Forelimb muscle (tissue), 1 donor: ENCODE measurements around the gene COL27A1. TPM values are rescaled to one million over a fixed set of nuclear protein-coding genes. Genes with fewer than 3 reads are reported as not detected.
"Not testable (repeated sequence)": the region's sequence is repeated elsewhere in the genome, so short reads cannot be mapped to it uniquely, and the experiment has no call there.

Source experiments
- DNase-seq: peaks from one replicate; pipeline ENCODE4 v3.0.0-alpha.2; 2013; ENCODE audit warnings: low read depth
- polyA plus RNA-seq: library from polyadenylated mRNA; unstranded; fragments of 120-200 nt; gene quantifications from one replicate; pipeline ENCODE4 v1.2.1, GENCODE V29; 2013; ENCODE audit not compliant: insufficient read length

Gene COL27A1
- polyA plus RNA-seq, 1 donor: 35.4 TPM

GRCh38 chr9:114184071-114184470 lies 28.7 kb downstream of the COL27A1 start:
- no peak for DNase-seq

- DNase-seq: no peak
These were observed 29.5 kb downstream of the COL27A1 start for GRCh38 chr9:114184866-114185265.

GRCh38 chr9:114185570-114186490 lies 30.5 kb downstream of the COL27A1 start:
- DNase-seq: no peak

GRCh38 chr9:114186605-114187289 lies 31.4 kb downstream of the COL27A1 start:
- DNase-seq: no peak

GRCh38 chr9:114187827-114188226 lies 32.5 kb downstream of the COL27A1 start:
- no peak for DNase-seq

- no peak for DNase-seq
These were observed 34.7 kb downstream of the COL27A1 start for GRCh38 chr9:114189823-114190562.

- no peak for DNase-seq
These were observed 35.2 kb downstream of the COL27A1 start for GRCh38 chr9:114190563-114190905.

GRCh38 chr9:114191402-114191801 lies 36.1 kb downstream of the COL27A1 start:
- not testable (repeated sequence) for DNase-seq

GRCh38 chr9:114192539-114192938 lies 37.2 kb downstream of the COL27A1 start:
- DNase-seq: no peak

- DNase-seq: no peak
These were observed 37.8 kb downstream of the COL27A1 start for GRCh38 chr9:114193090-114193489.

GRCh38 chr9:114196117-114196516 lies 40.8 kb downstream of the COL27A1 start:
- DNase-seq: no peak

- no peak for DNase-seq
These were observed 41.8 kb downstream of the COL27A1 start for GRCh38 chr9:114196979-114197622.

- no peak for DNase-seq
These were observed 43.1 kb downstream of the COL27A1 start for GRCh38 chr9:114198249-114199040.

GRCh38 chr9:114200721-114201300 lies 45.5 kb downstream of the COL27A1 start:
- DNase-seq: no peak

GRCh38 chr9:114202396-114202795 lies 47.1 kb downstream of the COL27A1 start:
- DNase-seq: no peak

- no peak for DNase-seq
These were observed 47.5 kb downstream of the COL27A1 start for GRCh38 chr9:114202849-114203248.

GRCh38 chr9:114203410-114204140 lies 48.2 kb downstream of the COL27A1 start:
- no peak for DNase-seq

- DNase-seq: no peak
These were observed 48.9 kb downstream of the COL27A1 start for GRCh38 chr9:114204265-114204664.

- DNase-seq: no peak
These were observed 50.1 kb downstream of the COL27A1 start for GRCh38 chr9:114205171-114206015.
